K562 (cell line): ENCODE measurements around the gene POLR2B. TPM values are rescaled to one million over a fixed set of nuclear protein-coding genes. Genes with fewer than 3 reads are reported as not detected.
A peak's percentile ranks its signal among the peaks of the same experiment; 100 is the strongest.

Experiments
- BCL6 ChIP-seq: fragments of 250-450 bp; sonication (Bioruptor Pico); IDR thresholded peaks from 2 replicates; pipeline ENCODE4 v1.4.0; 2020
- BRD9 ChIP-seq: fragments of 450-650 bp; IDR thresholded peaks from 2 replicates; pipeline ENCODE4 v1.6.1; 2018; ENCODE audit warnings: low read depth; ENCODE audit not compliant: partially characterized antibody
- ETV1 ChIP-seq: fragments of 450-650 bp; conservative IDR thresholded peaks from 2 replicates; pipeline ENCODE4 v1.6.1; 2016; ENCODE audit warnings: missing genetic modification characterization, control low read depth, low read depth, missing compliant biosample characterization
- FOXJ3 ChIP-seq: sonication (generic); formaldehyde crosslinking; IDR thresholded peaks from 2 replicates; pipeline ENCODE4 v1.4.0; 2020; ENCODE audit warnings: mild to moderate bottlenecking, missing genetic modification reagents
- FOXM1 ChIP-seq, 2 experiments: fragments of 450-650 bp in 1 of 2; sonication (generic) in 1 of 2; formaldehyde crosslinking in 1 of 2; IDR thresholded peaks; 2 replicates each; pipeline versions ENCODE4 v1.6.1 to v1.9.0; 2017 to 2022; ENCODE audit warnings: low read depth in 2 of 2, mild to moderate bottlenecking in 2 of 2, missing genetic modification reagents in 1 of 2, moderate library complexity in 1 of 2
- GTF2F1 ChIP-seq: IDR thresholded peaks from 2 replicates; pipeline ENCODE4 v1.6.1; 2011; ENCODE audit warnings: low read depth, low read length, improper control_type of control experiment
- MAX ChIP-seq: sonication (generic); formaldehyde crosslinking; IDR thresholded peaks from 2 replicates; pipeline ENCODE4 v1.9.0; 2022; ENCODE audit warnings: mild to moderate bottlenecking, missing genetic modification reagents
- MBD2 ChIP-seq: sonication (generic); IDR thresholded peaks from 2 replicates; pipeline ENCODE4 v1.6.1; 2016; ENCODE audit warnings: low read depth, borderline replicate concordance
- NR2C2 ChIP-seq, 2 experiments: fragments of 200-800 bp in 1 of 2; sonication (Bioruptor generic) in 1 of 2; sonication (generic) in 1 of 2; formaldehyde crosslinking in 1 of 2; IDR thresholded peaks; 2 replicates each; pipeline versions ENCODE4 v1.6.1 to v1.8.0; 2016 to 2022; ENCODE audit warnings: mild to moderate bottlenecking in 1 of 2, missing compliant biosample characterization in 1 of 2, missing genetic modification characterization in 1 of 2, missing genetic modification reagents in 1 of 2
- RBM14 ChIP-seq: fragments of 200-400 bp; formaldehyde crosslinking; IDR thresholded peaks from 2 replicates; pipeline ENCODE4 v1.6.1; 2018; ENCODE audit warnings: low read depth, mild to moderate bottlenecking, low read length, moderate library complexity, borderline replicate concordance; ENCODE audit not compliant: insufficient read depth
- SNRNP70 ChIP-seq: fragments of 200-400 bp; formaldehyde crosslinking; optimal IDR thresholded peaks from 2 replicates; pipeline ENCODE3; 2017; ENCODE audit warnings: low read depth, low read length
- TEAD4 ChIP-seq, 2 experiments: sonication (generic) in 1 of 2; formaldehyde crosslinking in 1 of 2; IDR thresholded peaks; 2 replicates each; pipeline versions ENCODE4 v1.6.1 to v1.8.0; 2012 to 2022; ENCODE audit warnings: borderline replicate concordance in 1 of 2, inconsistent platforms in 1 of 2, low read length in 1 of 2, mild to moderate bottlenecking in 1 of 2, missing genetic modification reagents in 1 of 2
- ZEB2 ChIP-seq: fragments of 450-650 bp; IDR thresholded peaks from 2 replicates; pipeline ENCODE4 v1.6.1; 2016
- ZNF143 ChIP-seq: sonication (generic); formaldehyde crosslinking; IDR thresholded peaks from 2 replicates; pipeline ENCODE4 v1.9.0; 2022; ENCODE audit warnings: mild to moderate bottlenecking, missing genetic modification reagents
- ZNF165 ChIP-seq: fragments of 250-450 bp; sonication (Bioruptor Pico); IDR thresholded peaks from 2 replicates; pipeline ENCODE4 v1.4.0; 2020; ENCODE audit warnings: borderline replicate concordance
- ZSCAN29 ChIP-seq: fragments of 450-650 bp; IDR thresholded peaks from 2 replicates; pipeline ENCODE4 v1.6.1; 2017
- polyA plus RNA-seq, 8 experiments: library from polyadenylated mRNA; depleted of rRNA in 4 of 8; stranded (reverse) in 5 of 8; unstranded in 3 of 8; fragments of >200 nt; fragmentation: Nextera tagmentation in 2 of 8; fragmentation: Illumina TruSeq in 1 of 8; extraction: Ambion mirVana in 2 of 8; extraction: Trizol in 1 of 8; gene quantifications; 2 replicates each; pipeline versions ENCODE4 v1.2.1 to v1.2.3, GENCODE V29; 2011 to 2014; ENCODE audit warnings: inconsistent platforms in 1 of 8, missing spikeins in 1 of 8
- total RNA-seq, 7 experiments: library from RNA; depleted of rRNA in 6 of 7; stranded (reverse); fragments of >200 nt in 6 of 7; fragmentation: Illumina TruSeq in 2 of 7; extraction: Trizol in 2 of 7; gene quantifications; 2 replicates each; pipeline versions ENCODE4 v1.2.1 to v1.2.3, GENCODE V29; 2011 to 2021; ENCODE audit warnings: low replicate concordance in 1 of 7
- TF ChIP-seq, protein P1 (sequence below): sonication (generic); formaldehyde crosslinking; IDR thresholded peaks from 2 replicates; pipeline ENCODE4 v1.9.0; 2022; ENCODE audit warnings: mild to moderate bottlenecking, missing genetic modification reagents
- TF ChIP-seq, protein P2 (sequence below), 2 experiments: fragments of 450-650 bp; IDR thresholded peaks; 2 replicates each; pipeline ENCODE4 v1.6.1; 2016; ENCODE audit warnings: mild to moderate bottlenecking in 2 of 2, borderline replicate concordance in 1 of 2, low read depth in 1 of 2, moderate library complexity in 1 of 2
- TF ChIP-seq, protein P3 (sequence below): IDR thresholded peaks from 2 replicates; pipeline ENCODE4 v1.6.1; 2011; ENCODE audit not compliant: insufficient read length; ENCODE audit errors: extremely low read depth

Gene POLR2B
- total and polyA plus RNA-seq, 9 of the 15 experiments (the other 6 are each of a cell fraction or from before 2014, with no cell fraction given) = 60.9 to 208 (median 142) TPM

DNA sequence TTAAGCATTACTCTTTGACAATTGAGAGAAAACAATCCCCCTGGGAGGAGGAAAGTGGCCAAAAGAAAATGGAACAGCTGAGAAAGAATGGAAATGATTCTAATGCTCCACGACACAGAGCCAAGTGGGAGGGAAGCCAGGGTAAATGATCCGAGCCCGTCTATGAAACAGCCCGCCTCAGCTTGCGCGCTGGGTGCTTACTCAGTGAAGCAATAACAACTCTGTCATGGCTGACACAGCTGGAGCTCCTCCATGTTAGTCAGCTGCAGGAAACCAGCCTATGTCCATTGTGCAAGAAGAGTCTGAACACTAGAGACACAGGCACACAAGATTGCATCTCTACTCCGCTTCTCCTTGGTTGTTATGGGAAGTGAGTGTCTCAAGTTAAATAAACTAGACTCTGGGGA, 20.6 kb upstream of the POLR2B start (continued):
- TF ChIP-seq MAX = no peak
- TF ChIP-seq, protein P1, sequence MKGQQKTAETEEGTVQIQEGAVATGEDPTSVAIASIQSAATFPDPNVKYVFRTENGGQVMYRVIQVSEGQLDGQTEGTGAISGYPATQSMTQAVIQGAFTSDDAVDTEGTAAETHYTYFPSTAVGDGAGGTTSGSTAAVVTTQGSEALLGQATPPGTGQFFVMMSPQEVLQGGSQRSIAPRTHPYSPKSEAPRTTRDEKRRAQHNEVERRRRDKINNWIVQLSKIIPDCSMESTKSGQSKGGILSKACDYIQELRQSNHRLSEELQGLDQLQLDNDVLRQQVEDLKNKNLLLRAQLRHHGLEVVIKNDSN = no peak
- TF ChIP-seq, protein P2, sequence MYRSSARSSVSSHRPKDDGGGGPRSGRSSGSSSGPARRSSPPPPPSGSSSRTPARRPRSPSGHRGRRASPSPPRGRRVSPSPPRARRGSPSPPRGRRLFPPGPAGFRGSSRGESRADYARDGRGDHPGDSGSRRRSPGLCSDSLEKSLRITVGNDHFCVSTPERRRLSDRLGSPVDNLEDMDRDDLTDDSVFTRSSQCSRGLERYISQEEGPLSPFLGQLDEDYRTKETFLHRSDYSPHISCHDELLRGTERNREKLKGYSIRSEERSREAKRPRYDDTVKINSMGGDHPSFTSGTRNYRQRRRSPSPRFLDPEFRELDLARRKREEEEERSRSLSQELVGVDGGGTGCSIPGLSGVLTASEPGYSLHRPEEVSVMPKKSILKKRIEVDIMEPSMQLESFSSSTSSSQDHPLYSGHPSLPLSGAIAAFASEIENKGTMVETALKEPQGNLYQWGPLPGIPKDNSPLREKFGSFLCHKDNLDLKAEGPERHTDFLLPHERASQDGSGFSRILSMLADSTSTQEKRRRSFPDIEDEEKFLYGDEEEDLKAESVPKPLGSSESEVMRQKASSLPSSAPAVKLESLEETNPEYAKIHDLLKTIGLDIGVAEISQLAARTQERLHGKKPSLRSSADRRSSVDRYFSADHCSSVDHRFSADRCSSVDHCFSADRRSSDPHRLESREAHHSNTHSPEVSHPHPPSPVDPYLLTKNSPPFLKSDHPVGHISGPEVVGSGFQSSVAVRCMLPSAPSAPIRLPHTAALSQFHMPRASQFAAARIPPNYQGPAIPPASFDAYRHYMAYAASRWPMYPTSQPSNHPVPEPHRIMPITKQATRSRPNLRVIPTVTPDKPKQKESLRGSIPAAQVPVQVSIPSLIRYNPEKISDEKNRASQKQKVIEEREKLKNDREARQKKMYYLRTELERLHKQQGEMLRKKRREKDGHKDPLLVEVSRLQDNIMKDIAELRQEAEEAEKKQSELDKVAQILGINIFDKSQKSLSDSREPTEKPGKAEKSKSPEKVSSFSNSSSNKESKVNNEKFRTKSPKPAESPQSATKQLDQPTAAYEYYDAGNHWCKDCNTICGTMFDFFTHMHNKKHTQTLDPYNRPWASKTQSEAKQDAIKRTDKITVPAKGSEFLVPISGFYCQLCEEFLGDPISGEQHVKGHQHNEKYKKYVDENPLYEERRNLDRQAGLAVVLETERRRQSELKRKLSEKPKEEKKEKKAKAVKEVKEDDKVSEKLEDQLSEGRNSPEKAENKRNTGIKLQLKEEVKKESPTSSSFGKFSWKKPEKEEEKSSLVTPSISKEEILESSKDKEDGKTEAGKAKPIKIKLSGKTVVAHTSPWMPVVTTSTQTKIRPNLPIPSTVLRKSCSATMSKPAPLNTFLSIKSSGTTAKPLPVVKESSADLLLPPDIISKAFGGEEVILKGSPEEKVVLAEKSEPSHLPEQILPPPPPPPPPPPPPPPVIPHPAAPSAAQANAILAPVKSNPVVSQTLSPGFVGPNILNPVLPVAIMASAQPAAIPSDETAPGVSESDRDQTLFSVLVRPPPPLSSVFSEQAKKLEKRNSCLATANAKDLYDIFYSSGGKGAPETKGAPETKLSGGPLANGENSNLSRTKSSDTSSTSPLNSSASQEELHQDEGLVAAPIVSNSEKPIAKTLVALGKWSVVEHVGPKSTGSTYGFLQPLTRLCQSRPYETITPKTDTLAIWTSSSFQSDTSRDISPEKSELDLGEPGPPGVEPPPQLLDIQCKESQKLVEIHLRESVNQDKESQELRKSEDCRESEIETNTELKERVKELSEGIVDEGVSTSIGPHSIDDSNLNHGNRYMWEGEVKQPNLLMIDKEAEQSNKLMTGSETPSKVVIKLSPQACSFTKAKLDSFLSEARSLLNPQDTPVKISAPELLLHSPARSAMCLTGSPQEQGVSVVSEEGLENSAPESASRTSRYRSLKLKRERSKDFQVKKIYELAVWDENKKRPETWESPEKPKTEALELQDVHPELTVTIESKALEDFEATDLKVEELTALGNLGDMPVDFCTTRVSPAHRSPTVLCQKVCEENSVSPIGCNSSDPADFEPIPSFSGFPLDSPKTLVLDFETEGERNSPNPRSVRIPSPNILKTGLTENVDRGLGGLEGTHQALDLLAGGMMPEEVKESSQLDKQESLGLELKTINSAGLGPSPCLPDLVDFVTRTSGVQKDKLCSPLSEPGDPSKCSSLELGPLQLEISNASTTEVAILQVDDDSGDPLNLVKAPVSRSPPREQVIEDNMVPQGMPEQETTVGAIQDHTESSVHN (IDR thresholded peaks at IDR 0.05; ENCODE audit: borderline replicate concordance in 1 of 2, low read depth in 1 of 2) = no peak
- TF ChIP-seq TEAD4 (IDR thresholded peaks at IDR 0.05; ENCODE audit: low read length) = peak; percentile 25; the same call in 1 of the 2 replicates
- TF ChIP-seq TEAD4 (CRISPR knock-in tag; IDR thresholded peaks at IDR 0.05; ENCODE audit: borderline replicate concordance) = no peak
- no peak for TF ChIP-seq FOXJ3 (CRISPR knock-in tag)
- TF ChIP-seq ZNF165 (CRISPR knock-in tag) = no peak
- TF ChIP-seq, protein P3, sequence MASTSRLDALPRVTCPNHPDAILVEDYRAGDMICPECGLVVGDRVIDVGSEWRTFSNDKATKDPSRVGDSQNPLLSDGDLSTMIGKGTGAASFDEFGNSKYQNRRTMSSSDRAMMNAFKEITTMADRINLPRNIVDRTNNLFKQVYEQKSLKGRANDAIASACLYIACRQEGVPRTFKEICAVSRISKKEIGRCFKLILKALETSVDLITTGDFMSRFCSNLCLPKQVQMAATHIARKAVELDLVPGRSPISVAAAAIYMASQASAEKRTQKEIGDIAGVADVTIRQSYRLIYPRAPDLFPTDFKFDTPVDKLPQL = no peak
- TF ChIP-seq ETV1 = no peak
- TF ChIP-seq BRD9 = no peak
- no peak for TF ChIP-seq RBM14
- TF ChIP-seq ZEB2 = no peak
- TF ChIP-seq ZSCAN29 = no peak
- no peak for TF ChIP-seq GTF2F1
- no peak for TF ChIP-seq MBD2
- no peak for TF ChIP-seq SNRNP70
- TF ChIP-seq ZNF143 = no peak
- TF ChIP-seq FOXM1 (IDR thresholded peaks at IDR 0.05; ENCODE audit: low read depth) = no peak
- no peak for TF ChIP-seq FOXM1 (CRISPR knock-in tag; IDR thresholded peaks at IDR 0.05; ENCODE audit: low read depth)
- peak; percentile 57; the same call in 1 of the 2 replicates for TF ChIP-seq BCL6 (CRISPR knock-in tag)
- no peak for TF ChIP-seq NR2C2 (CRISPR knock-in tag; IDR thresholded peaks at IDR 0.05)
- no peak for TF ChIP-seq NR2C2 (tag; IDR thresholded peaks at IDR 0.05)
